Measurements from ENCODE around the gene PCED1B. TPM values are rescaled to one million over a fixed set of nuclear protein-coding genes. Genes with fewer than 3 reads are reported as not detected.

PCED1B gene
- total RNA-seq, 1 donor from 2014 or later: 49.9 TPM

- Mint-ChIP-seq H3K4me1 (ENCODE audit: low read depth) (peaks cover 16% of the 10 kb centered on the region), H3K27me3 (ENCODE audit: low read depth) (no peaks in the 10 kb centered on the region), H3K27ac (no peak overlapping the region), H3K4me3 (ENCODE audit: low read depth) (no peak overlapping the region), H3K36me3 (ENCODE audit: low read depth) (no peaks in the 10 kb centered on the region), H3K9me3 (no peaks in the 10 kb centered on the region)
- intact Hi-C loops (cut with micrococcal nuclease): no loop called here
- DNase-seq (ENCODE audit: low spot score): no peak
Observed at GRCh38 chr12:47071241-47071852, 8.1 kb upstream of the PCED1B start.

GRCh38 chr12:47073951-47074350, 5.5 kb upstream of the PCED1B start:
- Mint-ChIP-seq H3K36me3 (ENCODE audit: low read depth) (peaks cover 17% of the 10 kb centered on the region), H3K27me3 (ENCODE audit: low read depth) (no peaks in the 10 kb centered on the region), H3K4me3 (ENCODE audit: low read depth) (no peak overlapping the region), H3K27ac (no peak overlapping the region), H3K4me1 (ENCODE audit: low read depth) (peaks cover 24% of the 10 kb centered on the region), H3K9me3 (no peaks in the 10 kb centered on the region)
- intact Hi-C loops (cut with micrococcal nuclease): no loop called here
- DNase-seq (ENCODE audit: low spot score): no peak

GRCh38 chr12:47074757-47075156, 4.7 kb upstream of the PCED1B start:
- Mint-ChIP-seq H3K4me3 (ENCODE audit: low read depth) (no peak overlapping the region), H3K4me1 (ENCODE audit: low read depth) (peaks cover 27% of the 10 kb centered on the region), H3K27me3 (ENCODE audit: low read depth) (no peaks in the 10 kb centered on the region), H3K36me3 (ENCODE audit: low read depth) (peaks cover 22% of the 10 kb centered on the region), H3K27ac (no peak overlapping the region), H3K9me3 (no peaks in the 10 kb centered on the region)
- DNase-seq (ENCODE audit: low spot score): no peak
- intact Hi-C loops (cut with micrococcal nuclease): no loop called here

GRCh38 chr12:47075192-47076084, 4.0 kb upstream of the PCED1B start:
- intact Hi-C loops (cut with micrococcal nuclease): no loop called here
- Mint-ChIP-seq H3K4me3 (ENCODE audit: low read depth) (no peak overlapping the region), H3K9me3 (no peaks in the 10 kb centered on the region), H3K36me3 (ENCODE audit: low read depth) (peaks cover 24% of the 10 kb centered on the region), H3K27me3 (ENCODE audit: low read depth) (no peaks in the 10 kb centered on the region), H3K4me1 (ENCODE audit: low read depth) (peaks cover 27% of the 10 kb centered on the region), H3K27ac (no peak overlapping the region)
- no peak for DNase-seq (ENCODE audit: low spot score)

- Mint-ChIP-seq H3K4me3 (ENCODE audit: low read depth) (peak overlapping the region; percentile 97), H3K36me3 (ENCODE audit: low read depth) (peaks cover 28% of the 10 kb centered on the region), H3K9me3 (no peaks in the 10 kb centered on the region), H3K4me1 (ENCODE audit: low read depth) (peaks cover 42% of the 10 kb centered on the region), H3K27ac (no peak overlapping the region), H3K27me3 (ENCODE audit: low read depth) (no peaks in the 10 kb centered on the region)
- DNase-seq (ENCODE audit: low spot score): no peak
- intact Hi-C loops (cut with micrococcal nuclease): loop anchor here (2.0 kb wide), 1 partner anchor 229 kb away; no protein-coding TSS in a partner anchor
Observed at GRCh38 chr12:47077206-47078085, 2.0 kb upstream of the PCED1B start.

- H3K27ac Mint-ChIP-seq: no peak overlapping the region
- peaks cover 28% of the 10 kb centered on the region for H3K36me3 Mint-ChIP-seq (ENCODE audit: low read depth)
- H3K27me3 Mint-ChIP-seq (ENCODE audit: low read depth): no peaks in the 10 kb centered on the region
- peak overlapping the region; percentile 97 for H3K4me3 Mint-ChIP-seq (ENCODE audit: low read depth)
- DNase-seq (ENCODE audit: low spot score): no peak
- H3K4me1 Mint-ChIP-seq (ENCODE audit: low read depth): peaks cover 48% of the 10 kb centered on the region
- H3K9me3 Mint-ChIP-seq: no peaks in the 10 kb centered on the region
- intact Hi-C loops (cut with micrococcal nuclease): loop anchor here (2.0 kb wide), 1 partner anchor 229 kb away; no protein-coding TSS in a partner anchor
Observed at GRCh38 chr12:47078086-47078395, 1.4 kb upstream of the PCED1B start.

- H3K9me3 Mint-ChIP-seq: no peaks in the 10 kb centered on the region
- no peaks in the 10 kb centered on the region for H3K27me3 Mint-ChIP-seq (ENCODE audit: low read depth)
- peaks cover 56% of the 10 kb centered on the region for H3K4me1 Mint-ChIP-seq (ENCODE audit: low read depth)
- H3K4me3 Mint-ChIP-seq (ENCODE audit: low read depth): peak overlapping the region; percentile 97
- intact Hi-C loops (cut with micrococcal nuclease): loop anchor here (2.0 kb wide), 1 partner anchor 228 kb away; no protein-coding TSS in a partner anchor
- peak overlapping the region; percentile 92 for H3K27ac Mint-ChIP-seq
- DNase-seq (ENCODE audit: low spot score): no peak
- peaks cover 33% of the 10 kb centered on the region for H3K36me3 Mint-ChIP-seq (ENCODE audit: low read depth)
Observed at GRCh38 chr12:47078733-47079467, 521 bp upstream of the PCED1B start.

GRCh38 chr12:47079981-47080724, 732 bp downstream of the PCED1B start:
- no peaks in the 10 kb centered on the region for H3K9me3 Mint-ChIP-seq
- H3K36me3 Mint-ChIP-seq (ENCODE audit: low read depth): peaks cover 34% of the 10 kb centered on the region
- peak overlapping the region; percentile 95 for H3K4me3 Mint-ChIP-seq (ENCODE audit: low read depth)
- DNase-seq (ENCODE audit: low spot score): peak; percentile 28
- peak overlapping the region; percentile 95 for H3K27ac Mint-ChIP-seq
- no peaks in the 10 kb centered on the region for H3K27me3 Mint-ChIP-seq (ENCODE audit: low read depth)
- H3K4me1 Mint-ChIP-seq (ENCODE audit: low read depth): peaks cover 69% of the 10 kb centered on the region
- intact Hi-C loops (cut with micrococcal nuclease): loop anchor here (1.0 to 5.0 kb wide), 5 partner anchors 67 to 627 kb away; partner anchors contain the start of gene RPAP3

- Mint-ChIP-seq H3K4me1 (ENCODE audit: low read depth) (peaks cover 75% of the 10 kb centered on the region), H3K4me3 (ENCODE audit: low read depth) (peak overlapping the region; percentile 95), H3K27ac (peak overlapping the region; percentile 95), H3K9me3 (no peaks in the 10 kb centered on the region), H3K36me3 (ENCODE audit: low read depth) (peaks cover 36% of the 10 kb centered on the region), H3K27me3 (ENCODE audit: low read depth) (no peaks in the 10 kb centered on the region)
- intact Hi-C loops (cut with micrococcal nuclease): loop anchor here (1.0 to 5.0 kb wide), 4 partner anchors 66 to 626 kb away; partner anchors contain the start of gene RPAP3
- DNase-seq (ENCODE audit: low spot score): peak; percentile 42
Observed at GRCh38 chr12:47080725-47081502, 1.5 kb downstream of the PCED1B start.

- H3K4me3 Mint-ChIP-seq (ENCODE audit: low read depth): no peak overlapping the region
- peaks cover 33% of the 10 kb centered on the region for H3K36me3 Mint-ChIP-seq (ENCODE audit: low read depth)
- no peak for DNase-seq (ENCODE audit: low spot score)
- intact Hi-C loops (cut with micrococcal nuclease): loop anchor here (5.0 kb wide), 3 partner anchors 65 to 625 kb away; partner anchors contain the start of gene RPAP3
- no peaks in the 10 kb centered on the region for H3K27me3 Mint-ChIP-seq (ENCODE audit: low read depth)
- no peaks in the 10 kb centered on the region for H3K9me3 Mint-ChIP-seq
- H3K27ac Mint-ChIP-seq: no peak overlapping the region
- H3K4me1 Mint-ChIP-seq (ENCODE audit: low read depth): peaks cover 75% of the 10 kb centered on the region
Observed at GRCh38 chr12:47082283-47082682, 2.9 kb downstream of the PCED1B start.

All from activated T-helper 2 cell treated with anti-CD3 and anti-CD28 coated beads, Interferon-gamma antibody, Interleukin-2, Interleukin-4, amounts not matched to agents 10 μg/mL and 5 μg/mL and 100 μg/mL, durations not matched to agents 14 hours and 24 hours and 36 hours (primary cell).